Left ventricle myocardium inferior (tissue), 1 donor: ENCODE data around the gene MDGA2. TPM values are rescaled to one million over a fixed set of nuclear protein-coding genes. Genes with fewer than 3 reads are reported as not detected.

Experiments used
- DNase-seq: peaks from one replicate; pipeline ENCODE4 v3.0.0-alpha.2; 2020
- H3K27ac ChIP-seq: fragments of 200-600 bp; replicated peaks from 2 replicates; pipeline ENCODE4 v1.8.0; 2021
- H3K27me3 ChIP-seq: fragments of 200-600 bp; 2 replicates; pipeline ENCODE4 v1.8.0; 2021; ENCODE audit warnings: low read depth
- H3K36me3 ChIP-seq: fragments of 200-600 bp; 2 replicates; pipeline ENCODE4 v1.8.0; 2021
- H3K4me1 ChIP-seq: fragments of 200-600 bp; 2 replicates; pipeline ENCODE4 v1.8.0; 2021
- H3K4me3 ChIP-seq: fragments of 200-600 bp; 2 replicates; pipeline ENCODE4 v1.8.0; 2021; ENCODE audit warnings: mild to moderate bottlenecking, moderate library complexity
- H3K9me3 ChIP-seq: fragments of 200-600 bp; replicated peaks from 2 replicates; pipeline ENCODE4 v1.8.0; 2021
- intact Hi-C: fragments of 100-400 bp; cut with micrococcal nuclease; formaldehyde crosslinking; loops from one replicate; pipeline ENCODE4 v1.11.0; 2022
- total RNA-seq: library from RNA; stranded (reverse); fragmentation: NEBNext Ultra II Directional; extraction: Animal tissue kit (Norgen Biotek cat#: 25700); gene quantifications from one replicate; pipeline ENCODE4 v1.2.1, GENCODE V29; 2021
- TF ChIP-seq, protein P1 (sequence below): fragments of 200-600 bp; IDR thresholded peaks from 2 replicates; pipeline ENCODE4 v1.8.0; 2021; ENCODE audit warnings: antibody characterized with exemption, mild to moderate bottlenecking, borderline replicate concordance
- donor health status: DM: no; HTN: yes; CAD: no; lungs with severe emphysema.

Gene MDGA2
- total RNA-seq, 1 donor from 2014 or later: 0.19 TPM

DNA sequence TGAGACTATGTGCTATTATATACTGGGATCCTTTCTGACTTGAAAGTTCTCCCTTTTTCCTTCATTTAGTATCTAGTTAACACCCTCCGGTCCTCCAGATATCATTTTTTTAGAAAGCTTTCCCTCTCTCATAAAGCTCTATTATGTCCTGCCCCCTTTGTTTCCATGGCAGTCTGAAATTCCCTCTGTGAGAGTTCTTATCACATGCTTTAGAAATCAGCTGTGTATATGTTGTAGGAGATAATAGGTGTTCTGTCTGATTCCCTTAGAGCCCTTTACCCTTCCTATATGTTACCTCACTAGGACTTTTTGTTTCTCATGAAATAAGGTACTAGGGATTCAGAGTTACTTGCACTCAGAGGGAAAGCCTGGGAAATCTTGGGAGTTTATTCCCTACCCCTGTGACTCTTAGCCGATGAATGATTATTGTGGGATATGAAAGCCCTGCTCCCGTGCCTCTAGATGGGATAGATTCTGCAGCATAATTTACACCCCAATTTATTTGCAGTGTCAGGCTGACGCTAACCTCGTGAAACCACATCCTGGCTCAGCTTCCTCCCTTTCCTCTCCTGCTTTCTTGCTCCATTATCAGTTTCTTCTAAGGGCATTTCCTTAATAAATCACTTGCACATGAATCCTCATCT is 448.4 kb downstream of the MDGA2 start:
- Histone ChIP-seq H3K27ac (no peak overlapping the region), H3K4me1 (no peaks in the 10 kb centered on the region), H3K27me3 (no peaks in the 10 kb centered on the region), H3K36me3 (no peaks in the 10 kb centered on the region), H3K9me3 (peaks cover 10% of the 10 kb centered on the region), H3K4me3 (no peak overlapping the region)
- no peak for DNase-seq
- intact Hi-C loops: no loop called here
- TF ChIP-seq, protein P1, sequence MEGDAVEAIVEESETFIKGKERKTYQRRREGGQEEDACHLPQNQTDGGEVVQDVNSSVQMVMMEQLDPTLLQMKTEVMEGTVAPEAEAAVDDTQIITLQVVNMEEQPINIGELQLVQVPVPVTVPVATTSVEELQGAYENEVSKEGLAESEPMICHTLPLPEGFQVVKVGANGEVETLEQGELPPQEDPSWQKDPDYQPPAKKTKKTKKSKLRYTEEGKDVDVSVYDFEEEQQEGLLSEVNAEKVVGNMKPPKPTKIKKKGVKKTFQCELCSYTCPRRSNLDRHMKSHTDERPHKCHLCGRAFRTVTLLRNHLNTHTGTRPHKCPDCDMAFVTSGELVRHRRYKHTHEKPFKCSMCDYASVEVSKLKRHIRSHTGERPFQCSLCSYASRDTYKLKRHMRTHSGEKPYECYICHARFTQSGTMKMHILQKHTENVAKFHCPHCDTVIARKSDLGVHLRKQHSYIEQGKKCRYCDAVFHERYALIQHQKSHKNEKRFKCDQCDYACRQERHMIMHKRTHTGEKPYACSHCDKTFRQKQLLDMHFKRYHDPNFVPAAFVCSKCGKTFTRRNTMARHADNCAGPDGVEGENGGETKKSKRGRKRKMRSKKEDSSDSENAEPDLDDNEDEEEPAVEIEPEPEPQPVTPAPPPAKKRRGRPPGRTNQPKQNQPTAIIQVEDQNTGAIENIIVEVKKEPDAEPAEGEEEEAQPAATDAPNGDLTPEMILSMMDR: no peak

- intact Hi-C loops: no loop called here
Observed at GRCh38 chr14:47223656-47224055, 451.7 kb downstream of the MDGA2 start.

DNA sequence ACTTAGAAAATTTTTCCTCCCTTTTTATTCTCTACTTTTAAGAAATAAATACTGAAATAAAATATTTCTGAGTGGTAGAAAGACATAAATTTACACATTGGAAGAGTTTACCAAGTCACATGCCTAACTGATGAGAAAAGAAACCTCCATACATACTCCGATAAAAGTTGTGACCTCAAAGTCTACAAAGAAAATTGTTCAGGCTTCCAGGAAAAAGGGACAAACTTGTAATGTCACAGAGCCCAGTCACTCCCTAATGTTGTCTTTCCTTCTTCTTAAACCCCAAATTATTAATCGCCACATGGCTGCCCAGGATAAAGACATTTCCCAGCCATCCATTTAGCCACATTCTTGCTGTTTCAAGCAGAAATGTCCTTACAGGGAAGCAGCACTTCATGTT is 455.3 kb downstream of the MDGA2 start:
- no peak for DNase-seq
- TF ChIP-seq, protein P1: no peak
- intact Hi-C loops: no loop called here
- no peak overlapping the region for H3K4me3 ChIP-seq
- peaks cover 10% of the 10 kb centered on the region for H3K9me3 ChIP-seq
- H3K27ac ChIP-seq: no peak overlapping the region
- H3K27me3 ChIP-seq: no peaks in the 10 kb centered on the region
- no peaks in the 10 kb centered on the region for H3K4me1 ChIP-seq
- no peaks in the 10 kb centered on the region for H3K36me3 ChIP-seq

More at GRCh38 chr14:47223656-47224055, 451.7 kb downstream of the MDGA2 start:
- TF ChIP-seq, protein P1: no peak
- Histone ChIP-seq H3K9me3 (peaks cover 10% of the 10 kb centered on the region), H3K27ac (no peak overlapping the region), H3K27me3 (no peaks in the 10 kb centered on the region), H3K4me1 (no peaks in the 10 kb centered on the region), H3K4me3 (no peak overlapping the region), H3K36me3 (no peaks in the 10 kb centered on the region)
- no peak for DNase-seq

DNA sequence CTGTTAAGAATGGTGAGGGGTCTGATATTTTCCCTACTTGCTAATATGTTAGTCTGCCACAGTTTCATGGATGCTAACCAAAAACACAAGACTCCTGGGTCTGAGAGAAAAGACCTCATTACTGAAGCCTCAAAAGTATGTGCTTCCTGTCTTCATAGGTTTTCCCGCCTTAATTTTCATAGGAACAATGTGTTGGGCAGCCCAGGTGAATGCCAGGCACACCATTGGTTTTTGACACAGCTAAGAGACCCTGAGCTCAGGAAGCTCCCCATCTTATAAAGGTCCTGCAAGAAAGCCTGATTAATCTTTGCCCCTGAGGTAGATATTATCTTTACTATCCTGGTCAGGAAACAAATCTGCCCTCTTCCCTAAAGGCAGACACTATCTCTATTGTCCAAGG is 464.1 kb downstream of the MDGA2 start:
- Histone ChIP-seq H3K9me3 (peaks cover 5% of the 10 kb centered on the region), H3K27me3 (no peaks in the 10 kb centered on the region), H3K4me3 (no peak overlapping the region), H3K4me1 (no peaks in the 10 kb centered on the region), H3K27ac (no peak overlapping the region), H3K36me3 (no peaks in the 10 kb centered on the region)
- DNase-seq: no peak
- TF ChIP-seq, protein P1: no peak
- intact Hi-C loops: no loop called here

GRCh38 chr14:47210099-47210498 is 465.3 kb downstream of the MDGA2 start:
- no peak overlapping the region for H3K4me3 ChIP-seq
- H3K9me3 ChIP-seq: peaks cover 5% of the 10 kb centered on the region
- intact Hi-C loops: no loop called here
- no peaks in the 10 kb centered on the region for H3K4me1 ChIP-seq
- no peaks in the 10 kb centered on the region for H3K36me3 ChIP-seq
- no peak overlapping the region for H3K27ac ChIP-seq
- DNase-seq: no peak
- TF ChIP-seq, protein P1: no peak
- no peaks in the 10 kb centered on the region for H3K27me3 ChIP-seq
